Measurements from ENCODE around the gene HCRTR1.

Gene HCRTR1

DNA sequence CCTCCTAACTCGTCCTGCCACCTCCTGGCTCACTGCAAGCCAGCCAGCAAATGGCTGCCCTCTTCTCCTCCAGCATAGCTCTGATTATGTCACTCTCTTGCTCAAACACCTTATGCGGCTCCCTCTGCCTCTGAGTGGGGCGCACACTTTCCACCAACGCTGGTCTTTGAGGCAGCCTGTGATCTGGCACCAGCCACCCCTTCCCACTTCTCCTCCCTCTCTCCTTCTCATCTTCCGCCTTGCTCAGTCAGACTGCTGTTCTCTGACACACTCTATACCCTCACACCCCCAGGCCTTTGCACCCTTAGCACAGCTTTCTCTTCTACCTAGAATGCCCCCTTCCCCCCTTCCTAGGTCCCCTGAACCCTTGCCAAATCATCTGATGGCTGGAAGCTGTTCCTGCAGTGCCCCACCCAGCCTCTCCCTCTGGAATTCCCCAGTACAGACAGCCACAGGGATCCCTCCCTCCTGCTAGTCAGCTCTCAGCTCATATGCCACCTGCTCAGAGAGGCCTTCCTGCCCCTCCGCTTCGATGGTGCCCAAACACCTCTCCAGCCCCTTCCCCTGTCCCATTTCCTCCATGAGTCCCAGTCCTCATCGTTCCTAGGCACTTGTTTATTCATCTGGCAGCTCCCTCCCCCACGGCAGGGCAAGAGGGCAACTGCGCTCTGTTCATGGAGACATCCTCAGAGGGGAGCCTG, 48.9 kb downstream of the HCRTR1 start:
- DNase-seq (ENCODE audit: low read depth) = peak; percentile 24
- no peak overlapping the region for H3K4me3 ChIP-seq (replicated peaks; ENCODE audit: low read depth, low read length)
- TF ChIP-seq, protein P1, sequence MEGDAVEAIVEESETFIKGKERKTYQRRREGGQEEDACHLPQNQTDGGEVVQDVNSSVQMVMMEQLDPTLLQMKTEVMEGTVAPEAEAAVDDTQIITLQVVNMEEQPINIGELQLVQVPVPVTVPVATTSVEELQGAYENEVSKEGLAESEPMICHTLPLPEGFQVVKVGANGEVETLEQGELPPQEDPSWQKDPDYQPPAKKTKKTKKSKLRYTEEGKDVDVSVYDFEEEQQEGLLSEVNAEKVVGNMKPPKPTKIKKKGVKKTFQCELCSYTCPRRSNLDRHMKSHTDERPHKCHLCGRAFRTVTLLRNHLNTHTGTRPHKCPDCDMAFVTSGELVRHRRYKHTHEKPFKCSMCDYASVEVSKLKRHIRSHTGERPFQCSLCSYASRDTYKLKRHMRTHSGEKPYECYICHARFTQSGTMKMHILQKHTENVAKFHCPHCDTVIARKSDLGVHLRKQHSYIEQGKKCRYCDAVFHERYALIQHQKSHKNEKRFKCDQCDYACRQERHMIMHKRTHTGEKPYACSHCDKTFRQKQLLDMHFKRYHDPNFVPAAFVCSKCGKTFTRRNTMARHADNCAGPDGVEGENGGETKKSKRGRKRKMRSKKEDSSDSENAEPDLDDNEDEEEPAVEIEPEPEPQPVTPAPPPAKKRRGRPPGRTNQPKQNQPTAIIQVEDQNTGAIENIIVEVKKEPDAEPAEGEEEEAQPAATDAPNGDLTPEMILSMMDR (IDR thresholded peaks at IDR 0.05; ENCODE audit: low read length, missing control alignments) = no peak

DNA sequence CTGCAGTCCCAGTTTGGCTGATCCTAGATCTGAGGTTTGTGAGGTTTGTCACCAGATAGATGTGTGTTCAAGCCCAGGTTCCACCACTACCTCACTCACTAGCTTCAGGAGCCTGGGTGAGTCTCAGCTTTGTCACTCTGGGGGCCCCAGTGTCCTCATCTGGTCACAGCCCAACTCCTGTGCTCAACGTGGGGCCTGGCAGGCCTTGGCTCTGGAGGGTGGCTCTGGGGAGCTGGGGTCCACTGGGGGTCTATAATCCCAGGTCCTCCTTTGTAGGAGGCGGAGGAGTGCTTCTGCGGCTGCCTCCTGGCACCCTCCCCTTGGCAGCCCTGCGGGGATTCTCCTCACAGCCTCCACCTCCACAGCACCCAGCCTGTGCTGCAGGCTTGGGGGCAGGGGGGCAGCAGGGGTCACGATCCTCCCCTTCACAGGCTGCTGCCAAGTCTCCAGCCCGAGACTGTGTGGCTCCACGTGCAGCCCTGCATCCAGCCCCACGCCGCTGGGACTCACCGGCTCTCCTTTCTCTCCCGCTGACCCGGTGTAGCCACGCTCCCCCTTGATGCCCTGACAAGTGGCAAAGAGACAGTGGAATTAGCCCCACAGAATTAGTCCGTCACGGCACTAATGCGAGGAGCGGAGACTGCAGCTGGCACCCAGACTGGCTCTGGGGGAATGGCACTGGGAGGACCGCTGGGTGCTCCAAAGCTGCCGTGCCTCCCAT, 49.7 kb downstream of the HCRTR1 start:
- no peak for DNase-seq (ENCODE audit: low read depth)
- no peak overlapping the region for H3K4me3 ChIP-seq (replicated peaks; ENCODE audit: low read depth, low read length)
- TF ChIP-seq, protein P1 (IDR thresholded peaks at IDR 0.05; ENCODE audit: low read length, missing control alignments) = no peak

DNA sequence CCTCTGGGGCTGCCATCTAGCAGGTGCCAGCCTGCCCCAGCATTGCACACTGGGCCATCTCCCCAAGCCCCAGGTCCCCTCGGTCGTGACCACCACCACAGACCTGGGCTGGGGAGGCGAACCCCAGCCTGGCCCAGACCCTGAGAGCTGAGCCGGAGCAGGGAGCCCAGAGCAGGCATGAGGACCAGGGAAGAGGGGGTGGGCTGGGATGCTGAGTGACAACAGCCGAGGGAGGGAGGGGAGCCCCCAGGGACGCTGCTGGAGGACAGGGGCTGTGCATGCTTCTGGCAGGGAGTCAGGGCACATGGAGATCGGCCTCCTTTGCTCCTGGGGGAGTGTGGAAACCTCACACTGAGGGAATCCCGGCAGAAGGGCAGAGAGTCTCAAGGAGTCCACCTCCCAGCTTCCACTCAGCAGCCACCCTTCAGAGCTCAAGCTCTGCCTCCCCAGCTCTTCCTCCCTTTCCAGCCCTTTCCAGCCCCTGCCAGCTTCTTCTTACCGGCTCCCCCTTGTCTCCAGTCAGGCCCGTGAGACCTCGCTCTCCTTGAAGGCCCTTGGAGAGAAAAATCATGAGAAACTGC, 50.9 kb downstream of the HCRTR1 start:
- no peak overlapping the region for H3K4me3 ChIP-seq (replicated peaks; ENCODE audit: low read depth, low read length)
- DNase-seq (ENCODE audit: low read depth) = no peak
- TF ChIP-seq, protein P1 (IDR thresholded peaks at IDR 0.05; ENCODE audit: low read length, missing control alignments) = no peak

DNA sequence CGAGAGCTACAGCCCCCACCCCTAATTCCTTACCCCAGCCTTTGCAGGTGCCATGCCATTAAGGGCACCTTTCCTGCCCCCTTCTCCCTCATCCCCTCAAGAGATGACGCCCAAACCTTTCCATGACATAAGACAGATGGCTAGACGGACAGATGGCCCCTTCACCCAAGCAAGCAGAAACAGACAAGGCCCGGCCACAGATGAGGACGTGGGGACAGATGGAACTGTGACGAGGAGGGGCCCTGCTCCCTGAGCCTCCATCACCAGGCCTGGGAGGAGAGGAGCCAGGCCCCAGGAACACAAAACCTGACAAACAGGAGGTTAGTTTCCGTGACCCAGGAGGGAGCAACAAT, 51.9 kb downstream of the HCRTR1 start:
- no peak for DNase-seq (ENCODE audit: low read depth)
- no peak overlapping the region for H3K4me3 ChIP-seq (replicated peaks; ENCODE audit: low read depth, low read length)
- TF ChIP-seq, protein P1 (IDR thresholded peaks at IDR 0.05; ENCODE audit: low read length, missing control alignments) = no peak

- peak; percentile 62 for DNase-seq (ENCODE audit: low read depth)
- TF ChIP-seq, protein P1 (IDR thresholded peaks at IDR 0.05; ENCODE audit: low read length, missing control alignments) = peak; percentile 23
- H3K4me3 ChIP-seq (replicated peaks; ENCODE audit: low read depth, low read length) = peak overlapping the region; percentile 12
Measured at GRCh38 chr1:31669786-31670592, 52.5 kb downstream of the HCRTR1 start.

GRCh38 chr1:31670593-31670964, 53.1 kb downstream of the HCRTR1 start:
- peak overlapping the region; percentile 12 for H3K4me3 ChIP-seq (replicated peaks; ENCODE audit: low read depth, low read length)
- TF ChIP-seq, protein P1 (IDR thresholded peaks at IDR 0.05; ENCODE audit: low read length, missing control alignments) = no peak
- no peak for DNase-seq (ENCODE audit: low read depth)

Measured in fibroblast of pulmonary artery (primary cell).